Sigmoid colon (tissue), 7 donors: ENCODE data around the gene WDR86. TPM values are rescaled to one million over a fixed set of nuclear protein-coding genes. Genes with fewer than 3 reads are reported as not detected.
A peak's percentile ranks its signal among the peaks of the same experiment; 100 is the strongest.

ENCODE experiments used
- DNase-seq: peaks from one replicate; pipeline ENCODE4 v3.0.0-alpha.2; 2019
- H3K27ac ChIP-seq, 4 donors: fragments of 200-600 bp; sonication (generic); one replicate each; pipeline ENCODE4 v1.5.1; 2016 to 2019; ENCODE audit warnings: mild to moderate bottlenecking in 1 of 4
- H3K27me3 ChIP-seq, 3 donors: fragments of 200-600 bp; sonication (generic); one replicate each; pipeline ENCODE4 v1.5.1; 2019; ENCODE audit warnings: mild to moderate bottlenecking in 1 of 3
- H3K36me3 ChIP-seq, 4 donors: fragments of 200-600 bp; sonication (generic); one replicate each; pipeline ENCODE4 v1.5.1; 2016 to 2019
- H3K4me1 ChIP-seq, 4 donors: fragments of 200-600 bp; sonication (generic); one replicate each; pipeline ENCODE4 v1.5.1; 2017 to 2019
- H3K4me3 ChIP-seq, 4 donors: fragments of 200-600 bp; sonication (generic); one replicate each; pipeline ENCODE4 v1.5.1; 2017 to 2019; ENCODE audit warnings: mild to moderate bottlenecking in 2 of 4, moderate library complexity in 1 of 4
- H3K9me3 ChIP-seq, 4 donors: fragments of 200-600 bp in 3 of 4; sonication (generic) in 3 of 4; one replicate each; pipeline versions ENCODE4 v1.5.1 to v1.6.1; 2013 to 2019
- CTCF ChIP-seq, 4 experiments: fragments of 450-650 bp in 3 of 4; fragments of 200-600 bp in 1 of 4; IDR thresholded peaks; one replicate each; pipeline ENCODE4 v1.5.1; 2016 to 2019; ENCODE audit warnings: antibody characterized with exemption in 4 of 4, mild to moderate bottlenecking in 3 of 4, moderate library complexity in 2 of 4
- EP300 ChIP-seq, 4 donors: sonication (generic); formaldehyde crosslinking; IDR thresholded peaks; one replicate each; pipeline ENCODE4 v1.6.1; 2017; ENCODE audit warnings: antibody characterized with exemption in 4 of 4
- POLR2A ChIP-seq, 2 donors: fragments of 450-650 bp; IDR thresholded peaks; one replicate each; pipeline ENCODE4 v1.6.1; 2016; ENCODE audit warnings: antibody characterized with exemption in 2 of 2, mild to moderate bottlenecking in 2 of 2, moderate library complexity in 2 of 2
- POLR2AphosphoS5 ChIP-seq, 4 donors: sonication (generic); formaldehyde crosslinking; IDR thresholded peaks; one replicate each; pipeline ENCODE4 v1.6.1; 2017; ENCODE audit warnings: antibody characterized with exemption in 4 of 4
- WGBS, 2 donors: extraction: QIAGEN DNeasy Blood & Tissue Kit; methylation state at CpG; one replicate each; pipeline ENCODE4 v1.1.7; 2013; 5-methylcytosine and 5-hydroxymethylcytosine counted together
- intact Hi-C: fragments of 100-400 bp; cut with DNase I; formaldehyde crosslinking; loops from one replicate; pipeline ENCODE4 v1.15.1; 2023
- polyA plus RNA-seq, 3 donors: library from polyadenylated mRNA; stranded (reverse); fragments of 200-250 nt; gene quantifications; one replicate each; pipeline ENCODE4 v1.2.3, GENCODE V29; 2013
- total RNA-seq, 4 donors: library from RNA; depleted of rRNA; stranded (reverse); fragments of >200 nt; gene quantifications; one replicate each; pipeline ENCODE4 v1.1.0, GENCODE V29; 2016
- donor health status: healthy with polysubstance abuse.
- donor health status: Bipolar disorder and iron deficiency.
- donor health status: healthy.

WDR86 gene
- total and polyA plus RNA-seq, 7 donors, result 0.46 to 23.8 (median 14.4) TPM

DNA sequence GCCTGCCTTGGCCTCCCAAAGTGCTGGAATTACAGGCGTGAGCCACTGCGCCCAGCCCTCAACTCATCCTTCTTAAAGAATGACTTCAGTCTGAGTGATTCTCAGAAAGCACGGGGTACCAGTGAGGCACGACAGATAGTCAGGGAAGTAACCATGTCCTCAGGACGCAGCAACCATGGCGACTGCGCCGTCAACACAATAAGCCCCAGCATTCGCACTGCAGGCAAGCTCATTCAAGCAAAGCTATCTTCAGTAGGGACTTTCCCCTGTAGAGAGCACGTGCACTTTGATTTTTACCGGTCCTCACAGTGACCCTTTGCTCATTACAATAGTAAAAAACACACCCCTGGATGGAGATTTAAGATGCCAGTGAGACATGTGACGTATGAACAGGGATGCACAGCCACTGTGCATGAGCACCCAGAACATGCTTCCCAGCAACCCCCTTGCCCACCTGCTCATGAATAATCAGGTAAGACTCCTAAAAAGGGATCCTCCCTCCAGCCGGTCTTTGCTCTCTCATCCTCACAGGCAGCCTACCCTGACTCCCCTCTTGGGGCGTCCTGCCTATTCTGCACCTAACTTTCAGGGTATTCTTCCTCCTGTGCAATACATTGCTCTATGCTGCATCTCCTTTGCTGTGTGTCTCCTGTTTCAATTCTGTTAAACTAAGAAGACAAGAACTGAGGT is 9.1 kb downstream of the WDR86 start:
- no peaks in the 10 kb centered on the region for H3K27me3 ChIP-seq
- TF ChIP-seq EP300 (IDR thresholded peaks at IDR 0.05), result no peak
- TF ChIP-seq POLR2AphosphoS5 (IDR thresholded peaks at IDR 0.05), result no peak
- no peak for TF ChIP-seq POLR2A (IDR thresholded peaks at IDR 0.05)
- TF ChIP-seq CTCF (IDR thresholded peaks at IDR 0.05), result no peak
- intact Hi-C loops, result no loop called here
- 29 to 65% methylated on average over 14 of the region's 14 CpGs for WGBS, 2 donors
- no peaks in the 10 kb centered on the region for H3K36me3 ChIP-seq
- no peak overlapping the region for H3K27ac ChIP-seq
- H3K4me1 ChIP-seq, result no peaks in the 10 kb centered on the region
- no peaks in the 10 kb centered on the region for H3K9me3 ChIP-seq
- DNase-seq, result no peak
- H3K4me3 ChIP-seq, result no peak overlapping the region

DNA sequence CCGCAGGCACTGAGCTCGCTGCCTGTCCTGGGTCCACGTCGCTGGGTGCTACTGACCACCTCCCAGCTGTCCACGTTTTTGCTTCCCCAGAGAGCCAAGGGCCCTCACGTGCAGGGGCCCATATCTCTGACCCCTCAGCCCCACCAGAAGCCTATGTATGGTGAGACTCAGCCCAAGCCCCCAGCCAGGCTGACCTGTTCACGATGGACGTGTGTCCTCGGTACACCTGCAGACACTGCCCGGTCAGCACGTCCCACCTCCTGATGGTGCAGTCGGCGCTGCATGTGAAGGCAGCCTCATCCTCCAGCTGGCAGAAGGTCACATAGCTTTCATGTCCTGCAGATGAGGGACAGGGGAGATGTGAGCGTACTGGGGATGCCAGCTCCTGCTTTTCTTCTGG is 9.9 kb downstream of the WDR86 start:
- TF ChIP-seq EP300 (IDR thresholded peaks at IDR 0.05) (no peak), POLR2A (IDR thresholded peaks at IDR 0.05) (no peak), POLR2AphosphoS5 (IDR thresholded peaks at IDR 0.05) (no peak), CTCF (IDR thresholded peaks at IDR 0.05) (no peak)
- Histone ChIP-seq H3K36me3 (no peaks in the 10 kb centered on the region), H3K27ac (no peak overlapping the region), H3K4me1 (no peaks in the 10 kb centered on the region), H3K9me3 (no peaks in the 10 kb centered on the region), H3K4me3 (no peak overlapping the region), H3K27me3 (no peaks in the 10 kb centered on the region)
- no peak for DNase-seq
- intact Hi-C loops, result no loop called here
- 84 to 89% methylated on average over 14 of the region's 14 CpGs for WGBS, 2 donors

- 89 to 93% methylated on average over 7 of the region's 7 CpGs for WGBS, 2 donors
- no peaks in the 10 kb centered on the region for H3K9me3 ChIP-seq
- no peaks in the 10 kb centered on the region for H3K36me3 ChIP-seq
- no peak overlapping the region for H3K27ac ChIP-seq
- DNase-seq, result peak; percentile 56
- no peaks in the 10 kb centered on the region for H3K27me3 ChIP-seq
- TF ChIP-seq CTCF (IDR thresholded peaks at IDR 0.05), result no peak
- no peak for TF ChIP-seq POLR2AphosphoS5 (IDR thresholded peaks at IDR 0.05)
- TF ChIP-seq POLR2A (IDR thresholded peaks at IDR 0.05), result no peak
- no peak for TF ChIP-seq EP300 (IDR thresholded peaks at IDR 0.05)
- H3K4me3 ChIP-seq, result no peak overlapping the region
- no peaks in the 10 kb centered on the region for H3K4me1 ChIP-seq
- intact Hi-C loops, result no loop called here
These were observed 10.6 kb downstream of the WDR86 start for GRCh38 chr7:151399305-151399601.

GRCh38 chr7:151398446-151399304 is 11.2 kb downstream of the WDR86 start:
- WGBS, 2 donors, result 92 to 93% methylated on average over 19 of the region's 19 CpGs
- Histone ChIP-seq H3K4me3 (no peak overlapping the region), H3K36me3 (no peaks in the 10 kb centered on the region), H3K4me1 (no peaks in the 10 kb centered on the region), H3K9me3 (no peaks in the 10 kb centered on the region), H3K27me3 (peaks cover 0 to 2% (median 0%) of the 10 kb centered on the region in 3 donors), H3K27ac (no peak overlapping the region)
- no peak for DNase-seq
- intact Hi-C loops, result no loop called here
- TF ChIP-seq CTCF (IDR thresholded peaks at IDR 0.05), result no peak
- no peak for TF ChIP-seq POLR2AphosphoS5 (IDR thresholded peaks at IDR 0.05)
- TF ChIP-seq POLR2A (IDR thresholded peaks at IDR 0.05), result no peak
